Tibial nerve (tissue), 4 donors: Measurements from ENCODE around the gene B3GAT1. TPM values are rescaled to one million over a fixed set of nuclear protein-coding genes. Genes with fewer than 3 reads are reported as not detected.

Experiments used
- DNase-seq, 2 donors: peaks; one replicate each; pipeline ENCODE4 v3.0.0-alpha.2; 2019; ENCODE audit warnings: low spot score in 2 of 2
- H3K27ac ChIP-seq, 4 donors: fragments of 200-600 bp; sonication (generic) in 3 of 4; one replicate each; pipeline ENCODE4 v1.5.1; 2017 to 2019; ENCODE audit warnings: mild to moderate bottlenecking in 1 of 4
- H3K27me3 ChIP-seq, 2 donors: fragments of 200-600 bp; sonication (generic) in 1 of 2; one replicate each; pipeline versions ENCODE4 v1.5.1 to v1.6.0; 2017 to 2019
- H3K36me3 ChIP-seq, 3 donors: fragments of 200-600 bp; sonication (generic); one replicate each; pipeline ENCODE4 v1.5.1; 2018 to 2019
- H3K4me1 ChIP-seq, 4 donors: fragments of 200-600 bp; sonication (generic) in 3 of 4; one replicate each; pipeline ENCODE4 v1.5.1; 2017 to 2019
- H3K4me3 ChIP-seq, 4 donors: fragments of 200-600 bp; sonication (generic) in 3 of 4; one replicate each; pipeline ENCODE4 v1.5.1; 2017 to 2019; ENCODE audit warnings: mild to moderate bottlenecking in 1 of 4, moderate library complexity in 1 of 4
- H3K9me3 ChIP-seq, 4 donors: fragments of 200-600 bp; sonication (generic) in 3 of 4; one replicate each; pipeline ENCODE4 v1.5.1; 2017 to 2019
- EP300 ChIP-seq, 2 donors: sonication (generic); formaldehyde crosslinking; IDR thresholded peaks; one replicate each; pipeline ENCODE4 v1.6.1; 2017; ENCODE audit warnings: antibody characterized with exemption in 2 of 2, mild to moderate bottlenecking in 1 of 2
- POLR2A ChIP-seq, 2 donors: fragments of 450-650 bp; IDR thresholded peaks; one replicate each; pipeline ENCODE4 v1.6.1; 2017; ENCODE audit warnings: antibody characterized with exemption in 2 of 2, mild to moderate bottlenecking in 2 of 2, moderate library complexity in 2 of 2
- WGBS, 2 donors: methylation state at CpG; one replicate each; pipeline ENCODE4 v1.1.5; 2018; 5-methylcytosine and 5-hydroxymethylcytosine counted together
- total RNA-seq, 4 donors: library from RNA; depleted of rRNA; stranded (reverse); fragments of >200 nt; gene quantifications; one replicate each; pipeline ENCODE4 v1.1.0, GENCODE V29; 2016
- TF ChIP-seq, protein P1 (sequence below), 5 experiments: fragments of 200-600 bp in 3 of 5; fragments of 450-650 bp in 2 of 5; sonication (generic) in 3 of 5; IDR thresholded peaks; one replicate each; pipeline ENCODE4 v1.5.1; 2016 to 2019; ENCODE audit warnings: antibody characterized with exemption in 5 of 5, mild to moderate bottlenecking in 3 of 5, moderate library complexity in 2 of 5

Gene B3GAT1
- total RNA-seq, 4 donors from 2014 or later: 6.6 to 18.0 (median 9.1) TPM

DNA sequence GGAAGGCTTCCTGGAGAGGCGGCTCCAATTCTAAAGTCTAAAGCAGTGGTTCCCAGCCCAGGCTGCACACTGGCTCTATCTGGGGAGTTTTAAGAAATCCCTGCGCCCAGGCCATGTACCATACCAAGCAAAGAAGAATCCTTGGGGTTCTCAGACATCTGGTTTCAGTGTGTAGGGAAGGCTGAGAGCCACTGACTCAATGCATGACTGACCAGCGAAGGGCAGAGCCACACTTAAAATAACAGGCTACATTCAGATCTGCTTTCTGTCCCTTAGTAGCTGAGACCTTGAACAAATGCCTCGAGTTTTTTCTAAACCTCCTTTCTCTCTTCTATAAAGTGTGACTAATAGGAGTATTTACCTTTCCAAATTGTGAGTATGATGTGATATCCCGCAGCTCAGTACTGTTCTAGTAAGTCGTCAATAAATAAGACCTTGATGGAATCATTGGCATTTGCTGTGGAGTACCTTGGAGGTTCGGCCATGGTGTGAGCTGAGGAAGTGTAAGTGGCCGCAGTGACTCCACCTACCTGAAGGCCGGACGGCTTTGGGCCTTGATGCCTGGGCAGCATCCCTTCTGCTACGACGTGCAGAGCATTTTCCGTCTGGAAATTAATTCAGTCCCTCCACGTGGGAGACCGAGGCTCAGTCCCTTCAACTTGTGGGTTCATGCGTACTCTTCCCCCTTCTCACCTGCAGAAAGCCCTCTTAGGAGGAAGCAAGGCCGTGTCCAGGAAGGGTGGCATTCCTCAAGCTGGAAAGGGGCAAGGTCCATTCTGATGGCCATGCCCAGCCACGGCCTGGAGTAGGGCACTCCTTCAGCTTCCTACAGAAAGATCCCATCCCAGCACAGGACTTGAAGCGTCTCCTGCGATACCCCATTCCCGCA lies 55.1 kb downstream of the B3GAT1 start:
- Histone ChIP-seq H3K27ac (no peak overlapping the region), H3K4me3 (no peak overlapping the region), H3K4me1 (peaks cover 0 to 7% (median 3%) of the 10 kb centered on the region in 4 donors), H3K27me3 (no peaks in the 10 kb centered on the region), H3K9me3 (no peaks in the 10 kb centered on the region), H3K36me3 (no peaks in the 10 kb centered on the region)
- TF ChIP-seq, protein P1, sequence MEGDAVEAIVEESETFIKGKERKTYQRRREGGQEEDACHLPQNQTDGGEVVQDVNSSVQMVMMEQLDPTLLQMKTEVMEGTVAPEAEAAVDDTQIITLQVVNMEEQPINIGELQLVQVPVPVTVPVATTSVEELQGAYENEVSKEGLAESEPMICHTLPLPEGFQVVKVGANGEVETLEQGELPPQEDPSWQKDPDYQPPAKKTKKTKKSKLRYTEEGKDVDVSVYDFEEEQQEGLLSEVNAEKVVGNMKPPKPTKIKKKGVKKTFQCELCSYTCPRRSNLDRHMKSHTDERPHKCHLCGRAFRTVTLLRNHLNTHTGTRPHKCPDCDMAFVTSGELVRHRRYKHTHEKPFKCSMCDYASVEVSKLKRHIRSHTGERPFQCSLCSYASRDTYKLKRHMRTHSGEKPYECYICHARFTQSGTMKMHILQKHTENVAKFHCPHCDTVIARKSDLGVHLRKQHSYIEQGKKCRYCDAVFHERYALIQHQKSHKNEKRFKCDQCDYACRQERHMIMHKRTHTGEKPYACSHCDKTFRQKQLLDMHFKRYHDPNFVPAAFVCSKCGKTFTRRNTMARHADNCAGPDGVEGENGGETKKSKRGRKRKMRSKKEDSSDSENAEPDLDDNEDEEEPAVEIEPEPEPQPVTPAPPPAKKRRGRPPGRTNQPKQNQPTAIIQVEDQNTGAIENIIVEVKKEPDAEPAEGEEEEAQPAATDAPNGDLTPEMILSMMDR (IDR thresholded peaks at IDR 0.05): no peak
- TF ChIP-seq POLR2A (IDR thresholded peaks at IDR 0.05) (no peak), EP300 (IDR thresholded peaks at IDR 0.05) (no peak)
- no peak for DNase-seq
- 89 to 94% methylated on average over 21 of the region's 21 CpGs for WGBS, 2 donors

DNA sequence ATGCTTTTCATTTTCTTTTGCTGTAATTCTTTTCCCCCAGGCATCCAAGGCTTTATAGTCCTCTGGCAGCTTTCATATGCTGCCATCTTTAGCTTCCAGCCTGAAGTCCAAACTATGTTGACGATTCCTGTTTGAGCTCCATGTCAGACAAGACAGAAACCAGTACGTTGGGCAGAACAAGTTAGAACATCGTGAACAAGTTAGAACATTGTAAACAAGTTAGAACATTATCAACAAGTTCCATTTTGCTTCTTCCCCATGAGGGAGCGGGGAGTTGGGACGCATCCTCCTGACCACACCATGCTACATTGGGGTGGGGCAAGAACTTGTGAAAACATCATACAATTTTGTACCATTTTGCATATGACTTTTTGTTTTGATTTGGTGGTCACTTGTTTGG lies 56.4 kb downstream of the B3GAT1 start:
- Histone ChIP-seq H3K27ac (no peak overlapping the region), H3K4me1 (peaks cover 0 to 7% (median 3%) of the 10 kb centered on the region in 4 donors), H3K36me3 (no peaks in the 10 kb centered on the region), H3K4me3 (no peak overlapping the region), H3K9me3 (no peaks in the 10 kb centered on the region), H3K27me3 (no peaks in the 10 kb centered on the region)
- WGBS, 2 donors: 85% methylated on average over 5 of the region's 5 CpGs
- no peak for TF ChIP-seq POLR2A (IDR thresholded peaks at IDR 0.05)
- TF ChIP-seq, protein P1 (IDR thresholded peaks at IDR 0.05): no peak
- no peak for TF ChIP-seq EP300 (IDR thresholded peaks at IDR 0.05)
- no peak for DNase-seq

DNA sequence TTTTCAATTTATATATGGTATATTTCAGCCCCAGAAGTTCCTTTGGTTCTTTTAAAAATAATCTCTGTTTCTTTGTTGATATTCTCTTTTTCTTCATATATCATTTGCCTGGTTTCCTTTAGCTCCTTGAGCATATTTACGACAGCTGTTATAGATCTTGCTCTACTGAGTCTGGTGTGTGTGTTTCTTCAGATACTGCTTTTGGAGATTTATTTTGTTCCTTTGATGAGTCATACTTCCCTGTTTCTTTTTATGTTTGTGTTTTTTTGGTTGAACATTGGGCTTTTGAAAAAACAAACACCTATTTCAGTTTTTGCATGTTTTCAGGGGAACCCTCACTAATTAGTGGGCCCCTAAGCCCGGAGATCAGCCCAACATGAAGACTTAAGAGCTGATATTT lies 56.9 kb downstream of the B3GAT1 start:
- Histone ChIP-seq H3K27me3 (no peaks in the 10 kb centered on the region), H3K9me3 (no peaks in the 10 kb centered on the region), H3K4me1 (peaks cover 0 to 3% (median 1%) of the 10 kb centered on the region in 4 donors), H3K4me3 (no peak overlapping the region), H3K27ac (no peak overlapping the region), H3K36me3 (no peaks in the 10 kb centered on the region)
- TF ChIP-seq, protein P1 (IDR thresholded peaks at IDR 0.05): no peak
- TF ChIP-seq EP300 (IDR thresholded peaks at IDR 0.05) (no peak), POLR2A (IDR thresholded peaks at IDR 0.05) (no peak)
- no peak for DNase-seq
- 70 to 72% methylated on average over 2 of the region's 2 CpGs for WGBS, 2 donors

- no peak for DNase-seq
- Histone ChIP-seq H3K9me3 (no peaks in the 10 kb centered on the region), H3K27me3 (no peaks in the 10 kb centered on the region), H3K27ac (no peak overlapping the region), H3K4me1 (no peaks in the 10 kb centered on the region), H3K36me3 (no peaks in the 10 kb centered on the region), H3K4me3 (no peak overlapping the region)
- TF ChIP-seq, protein P1 (IDR thresholded peaks at IDR 0.05): no peak
- TF ChIP-seq EP300 (IDR thresholded peaks at IDR 0.05): no peak
- TF ChIP-seq POLR2A (IDR thresholded peaks at IDR 0.05): no peak
- WGBS, 2 donors: 91 to 97% methylated on average over 2 of the region's 2 CpGs
Observed at GRCh38 chr11:134352111-134352510, 59.9 kb downstream of the B3GAT1 start.

GRCh38 chr11:134350381-134350780 lies 61.7 kb downstream of the B3GAT1 start:
- Histone ChIP-seq H3K27me3 (no peaks in the 10 kb centered on the region), H3K9me3 (no peaks in the 10 kb centered on the region), H3K4me3 (no peak overlapping the region), H3K4me1 (no peaks in the 10 kb centered on the region), H3K36me3 (no peaks in the 10 kb centered on the region), H3K27ac (no peak overlapping the region)
- WGBS, 2 donors: 88 to 92% methylated on average over 9 of the region's 9 CpGs
- no peak for DNase-seq
- TF ChIP-seq EP300 (IDR thresholded peaks at IDR 0.05): no peak
- TF ChIP-seq, protein P1 (IDR thresholded peaks at IDR 0.05): no peak
- TF ChIP-seq POLR2A (IDR thresholded peaks at IDR 0.05): no peak
